Measurements from ENCODE around the gene IRF2BP2.
A peak's percentile ranks its signal among the peaks of the same experiment; 100 is the strongest.

The IRF2BP2 gene

GRCh38 chr1:234613128-234613875 is 3.3 kb upstream of the IRF2BP2 start:
- peak; percentile 2 for ATAC-seq
- TF ChIP-seq RARB (CRISPR knock-in tag; IDR thresholded peaks at IDR 0.05) (0 out of 2 replicates have a peak, but pooled peaks have one; percentile 15), TSHZ2 (CRISPR knock-in tag; IDR thresholded peaks at IDR 0.05) (no peak), ZC3H10 (CRISPR knock-in tag; IDR thresholded peaks at IDR 0.05) (peak; percentile 30; the same call in 1 of the 2 replicates)

GRCh38 chr1:234612352-234613127 is 2.6 kb upstream of the IRF2BP2 start:
- peak; percentile 67 for ATAC-seq
- TF ChIP-seq CREB5 (CRISPR knock-in tag; IDR thresholded peaks at IDR 0.05; ENCODE audit: low read depth) (no peak), ZNF70 (CRISPR knock-in tag; IDR thresholded peaks at IDR 0.05) (no peak), POU6F1 (CRISPR knock-in tag; IDR thresholded peaks at IDR 0.05; ENCODE audit: borderline replicate concordance, low read depth) (no peak), RARB (CRISPR knock-in tag; IDR thresholded peaks at IDR 0.05) (no peak), OSR1 (CRISPR knock-in tag; IDR thresholded peaks at IDR 0.05) (no peak), TCF4 (CRISPR knock-in tag; IDR thresholded peaks at IDR 0.05; ENCODE audit: borderline replicate concordance) (no peak), TOX (CRISPR knock-in tag; IDR thresholded peaks at IDR 0.05; ENCODE audit: borderline replicate concordance) (peak; percentile 55; the same call in 1 of the 2 replicates), ZC3H10 (CRISPR knock-in tag; IDR thresholded peaks at IDR 0.05) (peak; percentile 33; the same call in 1 of the 2 replicates), PPARA (CRISPR knock-in tag; IDR thresholded peaks at IDR 0.05; ENCODE audit: borderline replicate concordance) (no peak), PATZ1 (CRISPR knock-in tag; IDR thresholded peaks at IDR 0.05; ENCODE audit: borderline replicate concordance) (no peak), ZNF565 (CRISPR knock-in tag; conservative IDR thresholded peaks at IDR 0.05; ENCODE audit: low read depth) (no peak), ZNF8 (CRISPR knock-in tag; IDR thresholded peaks at IDR 0.05) (no peak), ZFP3 (CRISPR knock-in tag; IDR thresholded peaks at IDR 0.05) (no peak), CSRNP3 (CRISPR knock-in tag; IDR thresholded peaks at IDR 0.05) (no peak)

- ATAC-seq, result no peak
Measured at GRCh38 chr1:234611847-234612351, 1.9 kb upstream of the IRF2BP2 start.

More at GRCh38 chr1:234611847-234612351, 1.9 kb upstream of the IRF2BP2 start:
- TF ChIP-seq ZFP3 (CRISPR knock-in tag; IDR thresholded peaks at IDR 0.05), result 0 out of 2 replicates have a peak, but pooled peaks have one; percentile 54
- 0 out of 2 replicates have a peak, but pooled peaks have one; percentile 29 for TF ChIP-seq CSDC2 (CRISPR knock-in tag; IDR thresholded peaks at IDR 0.05)
- TF ChIP-seq PATZ1 (CRISPR knock-in tag; IDR thresholded peaks at IDR 0.05; ENCODE audit: borderline replicate concordance), result 0 out of 2 replicates have a peak, but pooled peaks have one; percentile 49
- no peak; the same call in 1 of the 2 replicates for TF ChIP-seq ZC3H10 (CRISPR knock-in tag; IDR thresholded peaks at IDR 0.05)
- no peak for TF ChIP-seq ZNF8 (CRISPR knock-in tag; IDR thresholded peaks at IDR 0.05)

Data from SK-N-SH treated with all-trans-retinoic acid at 6 μM for 48 hours (cell line).